Bone marrow (tissue), 2 donors: ENCODE measurements around the gene PPP1R3D.

Experiments used
- DNase-seq, 2 donors: peaks; one replicate each; lab custom pipeline; 2025; lab: John Stamatoyannopoulos, UW

The PPP1R3D gene

DNA sequence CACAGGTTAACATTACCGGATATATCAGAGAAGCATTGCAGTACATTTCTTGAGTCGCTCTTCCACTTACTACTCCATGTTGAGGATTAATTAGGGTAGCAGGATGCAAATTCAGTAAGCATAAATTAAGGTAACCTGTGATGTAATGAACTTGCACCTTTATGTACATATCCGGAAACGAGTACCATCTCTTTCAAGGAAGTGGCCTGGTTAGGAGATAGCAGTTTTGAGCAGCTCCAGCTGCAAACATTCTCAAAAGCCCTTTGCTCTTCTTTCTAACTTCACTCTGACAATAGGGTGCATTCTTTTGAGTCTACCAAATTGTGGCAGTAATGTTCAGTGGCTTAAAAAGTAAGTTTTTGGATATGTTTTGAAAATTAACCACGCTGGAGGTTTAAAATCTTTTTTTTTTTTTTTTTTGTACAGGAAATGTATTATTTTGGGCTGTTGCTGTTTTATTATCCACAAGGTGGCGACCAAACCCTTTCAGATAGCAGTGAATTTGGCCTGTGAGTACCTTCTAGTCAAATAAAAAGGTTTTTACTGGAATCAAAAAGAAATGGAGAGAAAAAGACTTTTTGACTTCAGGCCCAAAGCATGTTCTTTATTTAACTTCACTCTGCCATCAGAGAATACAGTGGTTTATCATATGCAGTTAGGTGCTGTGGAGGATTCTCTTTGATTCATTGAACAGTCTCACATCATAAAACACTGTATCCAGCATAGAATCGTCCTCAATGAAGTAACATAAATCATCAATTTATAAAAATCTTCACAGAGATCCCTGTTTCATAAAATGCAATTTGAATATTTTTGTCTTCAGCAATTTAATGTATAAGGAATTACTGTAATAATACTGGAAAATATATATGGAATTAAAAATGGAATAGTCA lies 9.0 kb upstream of the PPP1R3D start:
- DNase-seq, result peak in 1 of 2 donors; percentile 44

GRCh38 chr20:59948212-59948611 lies 8.1 kb upstream of the PPP1R3D start:
- peak in 1 of 2 donors; percentile 9 for DNase-seq

GRCh38 chr20:59947376-59947775 lies 7.3 kb upstream of the PPP1R3D start:
- no peak for DNase-seq

- DNase-seq, result no peak
Observed at GRCh38 chr20:59945731-59946130, 5.6 kb upstream of the PPP1R3D start.

GRCh38 chr20:59945175-59945574 lies 5.1 kb upstream of the PPP1R3D start:
- no peak for DNase-seq

DNA sequence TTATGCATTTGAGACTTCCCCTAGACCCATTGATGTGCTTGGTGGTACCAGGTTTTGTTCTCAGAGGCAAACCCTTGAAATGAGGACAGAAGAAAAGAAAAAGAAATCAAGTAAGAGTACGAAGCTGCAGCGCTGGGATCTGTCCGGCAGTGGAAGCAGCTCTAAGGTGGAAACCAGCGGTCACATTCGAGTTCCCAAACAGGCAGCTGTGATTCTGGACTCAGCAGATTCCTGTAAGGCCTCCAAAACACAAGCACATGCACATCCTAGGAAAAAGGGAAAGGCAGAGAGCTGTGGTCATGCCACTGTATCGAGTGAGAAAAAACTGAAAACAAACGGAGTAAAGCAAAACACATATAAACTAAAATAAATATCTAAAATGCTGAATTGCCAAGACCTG lies 4.6 kb upstream of the PPP1R3D start:
- DNase-seq, result no peak

DNA sequence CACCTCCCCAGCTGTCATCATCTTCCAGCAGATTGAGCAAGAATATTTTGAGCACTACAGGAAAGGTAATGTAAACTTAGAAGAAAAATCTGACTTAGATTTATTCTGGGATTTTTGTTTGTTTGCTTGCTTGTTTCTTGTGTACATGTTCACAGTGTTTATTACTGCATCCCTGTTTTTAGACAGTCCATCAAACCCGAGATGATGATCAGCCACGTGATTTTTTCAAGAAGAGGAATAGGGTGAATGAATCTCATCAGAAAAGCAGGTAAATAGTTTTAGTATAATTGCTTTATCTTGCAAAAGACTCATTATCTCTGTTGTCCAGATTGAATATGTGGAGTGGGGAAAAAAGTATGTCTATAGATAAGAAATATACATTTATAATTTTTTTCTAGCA lies 2.1 kb upstream of the PPP1R3D start:
- DNase-seq, result no peak

DNA sequence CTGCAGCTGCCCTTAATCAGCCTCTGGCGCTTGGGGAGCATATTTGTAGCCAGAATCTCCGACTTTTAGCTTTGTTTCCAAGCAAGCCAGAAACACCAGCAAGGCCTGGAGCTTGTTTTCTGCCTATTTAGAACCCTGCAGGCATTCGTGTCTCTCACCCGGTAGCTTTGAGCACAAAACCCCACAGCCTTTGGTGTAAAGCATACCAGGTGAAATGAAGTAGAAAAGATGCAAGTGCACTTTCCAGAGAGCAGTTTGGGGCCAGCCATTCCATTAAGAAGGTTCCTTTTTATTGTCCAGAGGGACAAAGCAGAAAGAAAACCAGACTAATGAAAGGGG lies 820 bp upstream of the PPP1R3D start:
- no peak for DNase-seq

GRCh38 chr20:59939879-59940128 lies 301 bp downstream of the PPP1R3D start:
- DNase-seq, result no peak

DNA sequence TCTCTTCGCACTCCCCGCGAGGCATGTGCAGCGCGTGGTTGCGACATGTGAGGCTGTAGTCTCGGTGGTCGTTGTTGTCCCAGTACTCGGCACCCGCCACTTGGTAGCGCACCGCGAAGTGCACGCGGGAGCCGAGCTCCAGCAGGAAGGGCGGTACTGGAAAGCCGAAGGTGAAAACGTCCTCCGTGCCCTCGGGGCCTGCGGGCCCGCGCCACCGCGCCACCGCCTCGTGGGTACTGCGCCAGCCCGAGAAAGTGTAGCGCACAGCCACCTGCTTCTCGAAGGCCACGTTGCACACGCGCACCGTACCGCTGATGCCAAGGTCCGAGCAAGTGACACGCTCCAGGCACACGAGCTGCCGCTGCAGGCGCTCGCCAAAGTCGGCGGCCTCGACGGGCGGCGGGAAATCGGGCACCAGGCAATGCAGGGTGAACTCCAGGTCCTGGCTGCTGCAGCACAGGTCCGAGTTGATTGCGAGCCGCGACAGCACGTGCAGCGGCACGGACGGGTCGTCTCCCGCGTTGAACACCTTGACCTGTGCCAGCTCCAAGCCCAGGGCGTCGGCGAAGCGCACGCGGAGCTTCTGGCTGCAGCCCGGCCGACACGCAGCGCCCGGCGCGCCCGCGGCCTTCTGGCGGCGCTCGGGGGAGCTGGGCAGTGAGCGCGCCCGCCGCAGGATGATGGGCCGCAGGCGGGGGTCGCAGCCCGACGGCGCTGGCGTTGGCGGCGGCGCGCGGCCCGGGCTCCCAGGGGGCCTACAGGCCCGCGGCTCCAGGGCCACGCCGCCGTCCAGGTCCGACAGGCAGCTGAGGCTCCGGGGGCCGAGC lies 840 bp downstream of the PPP1R3D start:
- DNase-seq, result no peak

GRCh38 chr20:59938696-59939051 lies 1.4 kb downstream of the PPP1R3D start:
- DNase-seq, result no peak

GRCh38 chr20:59938221-59938620 lies 1.9 kb downstream of the PPP1R3D start:
- no peak for DNase-seq

GRCh38 chr20:59937150-59937549 lies 3.0 kb downstream of the PPP1R3D start:
- no peak for DNase-seq

DNA sequence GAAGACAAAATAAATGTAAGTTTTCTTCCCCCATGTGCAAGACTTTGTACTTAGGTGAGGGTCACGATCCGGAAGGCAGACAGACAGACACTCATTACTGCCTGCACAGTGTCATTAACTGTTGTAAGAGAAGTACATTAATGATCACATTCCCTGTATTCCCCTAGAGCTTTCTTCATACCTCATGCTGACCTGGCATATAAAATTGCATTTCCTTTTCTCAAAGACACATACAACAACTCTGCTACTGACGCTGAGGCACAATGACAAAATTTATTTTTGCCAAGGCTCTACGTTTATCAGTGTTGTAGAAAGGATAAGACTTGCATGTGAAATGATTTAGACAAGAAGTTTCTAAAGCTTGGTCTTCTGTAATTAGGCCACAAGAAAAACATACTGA lies 3.7 kb downstream of the PPP1R3D start:
- no peak for DNase-seq

DNA sequence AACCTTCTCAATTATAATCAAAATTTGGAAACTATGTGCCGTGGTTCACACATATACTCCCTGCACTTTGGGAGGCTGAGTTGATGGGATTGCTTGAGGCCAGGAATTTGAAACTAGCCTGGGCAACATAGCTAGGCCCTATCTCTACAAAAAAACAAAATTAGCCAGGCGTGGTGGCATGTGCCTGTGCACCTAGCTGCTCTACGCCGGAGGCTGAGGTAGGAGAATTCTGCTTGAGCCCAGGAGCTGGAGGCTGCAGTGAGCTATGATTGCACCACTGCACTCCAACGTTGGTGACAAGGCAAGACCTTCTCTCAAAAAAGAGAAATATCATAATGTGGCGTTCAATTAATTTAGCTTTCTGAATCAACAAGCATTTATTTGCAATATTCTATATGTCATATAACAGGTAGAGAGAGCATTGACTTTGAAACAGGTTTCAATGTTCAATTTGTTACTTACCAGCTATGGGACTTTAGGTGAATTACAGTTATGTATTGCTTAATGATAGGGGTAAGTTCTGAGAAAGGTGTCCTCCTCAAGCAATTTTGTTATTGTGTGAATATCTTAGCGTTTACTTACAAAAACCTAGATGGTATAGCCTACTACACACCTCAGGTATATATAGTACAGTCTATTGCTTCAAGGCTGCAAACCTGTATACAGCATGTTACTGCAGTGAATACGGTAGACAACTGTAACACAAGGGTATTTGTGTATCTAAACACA lies 4.5 kb downstream of the PPP1R3D start:
- no peak for DNase-seq

- DNase-seq, result peak; percentile 16 to 81
Observed at GRCh38 chr20:59933849-59934585, 6.1 kb downstream of the PPP1R3D start.

DNA sequence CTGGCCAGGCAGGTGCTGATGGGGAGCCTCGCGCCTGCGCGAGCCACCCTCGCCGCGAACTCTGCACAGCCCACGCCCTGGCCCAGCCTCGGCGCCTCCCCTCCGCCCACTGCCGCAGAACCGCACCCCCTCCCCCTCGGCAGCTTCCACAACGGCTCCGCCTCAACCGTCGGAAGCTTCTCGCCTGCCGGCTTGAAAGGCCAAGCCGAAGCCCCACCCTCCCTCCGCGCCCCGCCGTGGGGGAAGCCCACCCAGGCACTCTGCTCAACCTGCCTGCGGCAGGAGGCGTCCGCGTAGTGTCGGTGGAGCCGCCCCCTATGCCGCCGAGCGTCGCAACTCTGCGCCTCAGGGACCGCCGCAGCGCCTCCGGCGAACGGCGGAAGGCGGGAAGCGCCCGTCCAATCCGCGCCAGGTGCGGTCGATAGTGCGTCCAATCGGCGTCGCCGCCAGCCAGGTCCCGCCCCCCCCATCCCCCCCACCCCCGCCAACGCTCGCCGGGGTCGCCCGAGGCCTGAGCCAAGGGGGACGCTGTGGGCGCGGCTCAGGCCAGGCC lies 6.7 kb downstream of the PPP1R3D start, which contains the start of gene SYCP2:
Gene SYCP2, minus strand, starts transcription at position 342 of the 553 bp plus-strand sequence. CDS start 11,224 bp downstream, outside the sequence.
- peak in 1 of 2 donors; percentile 75 for DNase-seq

- no peak for DNase-seq
Observed at GRCh38 chr20:59932616-59933295, 7.3 kb downstream of the PPP1R3D start.

DNA sequence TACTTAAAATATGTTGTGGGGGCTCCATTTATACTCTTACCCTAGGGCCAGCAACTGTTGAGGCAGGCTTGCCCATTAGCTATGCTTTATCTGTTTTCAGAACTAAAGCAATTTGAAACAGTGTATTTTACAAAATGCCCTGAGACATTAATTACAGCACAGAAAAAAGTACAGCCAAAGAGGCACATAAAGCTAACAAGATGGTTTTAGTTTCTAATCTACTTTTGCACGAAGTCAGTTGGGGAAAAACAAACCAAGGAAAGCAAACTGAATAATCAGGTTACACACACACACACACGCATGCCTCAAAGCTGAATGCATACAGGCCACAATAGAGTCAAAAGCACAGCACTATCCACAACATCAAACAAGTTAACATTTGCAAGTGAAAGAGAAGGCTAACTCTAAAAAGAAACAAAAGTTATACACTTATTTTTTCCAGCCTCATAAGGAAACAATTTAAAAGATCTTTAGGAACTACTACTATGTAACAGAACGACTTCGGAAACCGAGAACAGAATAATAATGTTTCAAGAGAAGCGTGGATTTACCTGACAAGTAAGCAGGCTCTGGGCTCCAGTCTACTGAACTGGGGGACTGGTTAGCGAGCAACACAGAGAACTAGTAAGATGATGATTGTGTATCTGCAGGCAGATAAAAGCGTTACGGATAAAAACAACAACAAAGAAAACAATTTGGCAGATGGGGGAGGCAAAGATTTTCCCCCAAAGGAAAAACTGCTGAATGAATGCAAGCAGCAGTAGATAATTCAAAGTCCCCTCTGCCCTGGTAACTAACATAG lies 8.4 kb downstream of the PPP1R3D start:
- no peak for DNase-seq

DNA sequence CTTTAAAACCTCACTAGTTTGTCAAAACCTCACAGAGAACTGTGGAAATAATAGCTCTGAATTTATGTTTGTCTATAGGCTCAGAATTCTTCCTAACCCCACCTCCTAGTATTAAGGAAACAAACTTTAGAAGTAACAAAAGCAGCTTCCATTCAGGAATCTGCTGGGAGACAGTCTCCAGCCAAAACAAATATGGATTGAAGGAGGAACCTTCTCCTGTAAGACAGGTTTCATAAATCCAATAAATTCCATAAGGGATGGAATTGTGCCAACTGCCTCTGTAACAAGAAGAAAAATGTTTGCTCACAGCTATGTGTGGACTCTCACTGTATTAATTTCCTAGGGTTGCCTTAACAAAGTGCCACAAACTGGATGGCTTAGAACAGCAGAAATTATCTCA lies 14.2 kb downstream of the PPP1R3D start:
- DNase-seq, result no peak
